SH-SY5Y (cell line): ENCODE data around the gene NME7.

Source experiments
- GATA2 ChIP-seq: IDR thresholded peaks from 2 replicates; pipeline ENCODE4 v1.6.1; 2011; ENCODE audit warnings: mild to moderate bottlenecking, low read depth, low read length
- GATA3 ChIP-seq: IDR thresholded peaks from 2 replicates; pipeline ENCODE4 v1.6.1; 2011; ENCODE audit warnings: low read depth, mild to moderate bottlenecking, low read length, moderate library complexity

The NME7 gene

DNA sequence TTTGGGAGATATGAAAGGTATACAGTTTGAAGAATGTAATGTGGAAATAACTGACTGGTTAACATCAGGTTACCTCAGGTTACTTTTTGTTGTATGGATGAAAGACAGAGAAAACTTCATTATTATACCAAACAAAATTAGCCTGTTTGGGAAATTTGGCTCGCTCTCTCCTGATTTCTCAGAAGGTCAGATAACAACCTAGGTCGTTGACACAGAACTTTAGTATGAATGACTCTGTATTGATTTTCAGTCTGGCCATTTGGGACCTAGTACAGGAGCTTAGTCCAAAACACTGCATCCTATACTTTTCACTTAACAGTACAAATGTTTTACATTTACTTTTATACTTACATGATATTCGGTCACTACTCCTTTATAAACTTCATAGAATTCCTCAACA, 132.8 kb downstream of the NME7 start:
- TF ChIP-seq GATA3, result no peak
- no peak for TF ChIP-seq GATA2

DNA sequence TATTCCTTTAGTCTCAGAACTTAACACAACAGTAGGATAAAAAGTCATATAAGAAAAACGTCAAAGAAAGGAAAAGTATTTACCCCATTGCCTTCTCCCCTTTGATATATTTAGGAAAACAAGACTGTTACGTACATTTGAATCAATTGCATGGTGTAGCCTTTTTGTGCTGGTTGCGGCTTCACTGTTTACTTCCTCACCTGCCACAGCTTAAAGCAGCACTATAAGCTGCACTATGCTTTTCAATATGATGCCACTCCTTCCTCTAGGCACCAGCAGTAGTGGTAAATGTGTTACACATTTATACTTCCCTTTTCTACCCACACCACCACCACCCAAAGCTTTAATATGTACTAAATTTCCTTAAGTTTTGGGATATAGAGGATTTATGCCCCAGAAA, 150.0 kb downstream of the NME7 start:
- TF ChIP-seq GATA3 (no peak), GATA2 (no peak)

DNA sequence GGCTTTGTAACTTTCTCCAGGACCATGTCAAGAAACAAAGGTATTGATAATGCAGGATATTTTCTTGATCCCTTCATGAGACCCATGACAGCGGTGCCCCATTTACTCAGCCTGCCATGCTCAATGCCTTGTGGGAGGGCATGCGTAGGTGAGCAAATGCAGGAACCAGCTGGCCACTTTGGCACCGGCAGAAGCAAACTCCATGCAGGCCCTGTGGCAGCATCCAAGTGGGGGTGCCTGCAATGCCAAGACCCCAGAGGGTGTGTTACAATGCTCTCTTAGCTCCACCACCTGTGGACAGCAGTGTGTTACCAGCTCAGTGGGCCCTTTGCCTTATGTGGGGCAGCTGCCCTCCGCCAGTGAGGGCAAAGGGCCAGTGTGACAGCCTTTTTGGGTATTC, 153.0 kb downstream of the NME7 start:
- no peak for TF ChIP-seq GATA2
- TF ChIP-seq GATA3, result no peak

DNA sequence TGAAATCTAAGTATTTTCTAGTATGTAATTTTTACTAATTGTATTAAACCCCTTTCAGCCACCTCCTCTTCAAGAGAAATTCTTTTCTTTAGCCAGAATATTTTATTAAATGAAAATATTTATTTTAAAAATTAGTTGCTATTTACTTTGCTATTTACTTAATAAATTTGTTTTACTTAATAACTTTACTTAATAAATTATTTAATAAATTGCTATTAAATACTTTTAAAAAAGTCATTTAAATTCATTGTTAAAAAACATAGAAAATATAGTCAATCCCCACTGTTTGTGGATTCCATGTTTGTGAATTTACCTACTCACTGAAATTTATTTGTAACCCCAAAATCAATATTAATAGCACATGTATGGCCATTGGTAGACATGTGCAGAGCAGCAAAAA, 155.5 kb downstream of the NME7 start:
- TF ChIP-seq GATA3 (no peak), GATA2 (no peak)

DNA sequence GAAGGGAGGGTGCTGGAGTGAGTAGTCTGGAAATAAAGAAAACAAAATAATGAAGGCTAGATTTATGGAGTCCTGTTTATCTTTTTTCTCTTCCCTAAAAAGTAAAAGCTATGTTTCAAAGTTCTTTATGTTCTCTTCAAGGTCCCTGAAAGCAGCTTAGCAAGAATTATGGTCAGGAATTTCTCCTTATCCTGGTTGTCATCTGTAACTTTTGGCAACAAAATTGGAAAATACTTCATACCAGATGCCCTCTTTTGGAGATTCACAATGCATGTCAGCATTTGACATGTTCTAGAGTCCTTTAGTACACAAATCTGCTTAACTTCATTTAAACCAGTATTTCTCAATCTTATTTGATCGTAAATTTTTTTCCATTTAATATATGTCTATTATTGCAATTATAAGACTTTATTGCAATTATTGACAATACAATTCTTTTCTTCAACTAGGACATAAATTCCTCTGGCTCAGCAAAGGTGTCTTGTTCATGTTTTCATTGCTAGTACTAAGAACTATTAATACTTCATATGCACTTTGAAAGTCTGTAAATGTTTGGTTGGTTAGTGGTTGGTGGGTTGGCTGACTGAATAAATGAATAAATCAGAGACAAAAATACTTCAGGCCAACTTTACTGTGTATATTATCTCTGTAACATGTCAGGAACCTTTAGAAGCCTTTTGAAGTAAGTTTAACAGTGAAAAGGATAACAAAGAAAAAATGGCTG, 159.6 kb downstream of the NME7 start:
- TF ChIP-seq GATA2 (peak; percentile 22; the same call in 1 of the 2 replicates), GATA3 (no peak)

DNA sequence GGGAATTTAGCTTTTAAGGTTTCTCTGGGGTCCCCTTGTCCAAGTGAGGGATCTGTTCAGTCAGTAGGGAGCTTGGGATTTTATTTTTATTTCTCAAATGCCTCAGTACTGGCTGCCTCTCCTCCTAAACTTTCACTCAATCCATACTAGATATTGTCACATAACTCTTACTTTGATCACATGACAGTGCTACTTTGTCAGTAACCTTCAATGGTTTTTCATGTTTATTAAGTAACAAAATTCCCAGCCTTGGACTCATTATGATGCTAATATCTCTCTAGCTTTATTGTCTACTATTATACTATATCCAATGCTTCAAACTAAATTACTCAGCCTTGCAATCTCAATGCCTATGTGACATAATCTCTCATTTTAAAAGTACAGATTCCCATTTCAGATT, 163.4 kb downstream of the NME7 start:
- no peak for TF ChIP-seq GATA2
- TF ChIP-seq GATA3, result no peak

DNA sequence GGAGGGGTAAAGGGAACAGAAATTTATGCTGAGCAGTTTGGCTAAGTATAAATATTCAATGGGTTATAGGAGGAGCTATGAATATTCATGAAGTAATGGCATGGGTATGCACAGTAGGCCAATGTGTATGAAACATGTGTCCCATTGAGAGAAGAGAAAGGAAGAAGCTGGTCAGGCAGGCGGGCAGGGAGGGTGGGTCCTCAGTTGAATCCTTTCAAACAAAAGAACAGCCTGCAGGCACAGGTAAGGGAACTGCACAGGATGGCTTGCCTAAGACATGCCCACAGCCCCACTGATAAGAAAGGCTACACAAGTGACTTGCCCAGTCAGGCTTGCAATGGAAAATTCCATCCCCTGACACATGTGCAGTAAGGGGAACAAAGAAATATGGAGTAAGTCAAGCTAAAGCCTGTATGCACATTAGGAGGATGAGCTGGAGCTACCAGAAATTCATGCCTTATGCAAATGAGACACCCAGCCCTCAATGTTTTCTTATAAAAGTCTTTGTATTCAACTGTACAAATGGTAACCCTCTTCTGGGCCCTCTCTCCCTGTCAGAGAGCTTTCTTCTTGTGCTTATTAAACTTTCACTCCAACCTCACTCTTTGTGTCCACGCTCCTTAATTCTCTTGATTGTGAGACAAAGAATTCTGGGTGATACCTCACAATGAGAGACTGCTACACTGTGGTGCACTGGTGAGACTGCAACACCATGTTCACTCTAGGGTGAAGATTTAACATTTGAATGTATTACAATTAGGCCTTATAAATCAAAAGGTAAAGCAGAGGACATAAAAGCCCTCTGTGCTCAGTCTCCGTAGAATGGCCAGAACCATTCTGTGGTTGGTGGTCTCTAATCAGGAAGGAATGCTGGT, 164.6 kb downstream of the NME7 start:
- TF ChIP-seq GATA2 (no peak), GATA3 (no peak)

DNA sequence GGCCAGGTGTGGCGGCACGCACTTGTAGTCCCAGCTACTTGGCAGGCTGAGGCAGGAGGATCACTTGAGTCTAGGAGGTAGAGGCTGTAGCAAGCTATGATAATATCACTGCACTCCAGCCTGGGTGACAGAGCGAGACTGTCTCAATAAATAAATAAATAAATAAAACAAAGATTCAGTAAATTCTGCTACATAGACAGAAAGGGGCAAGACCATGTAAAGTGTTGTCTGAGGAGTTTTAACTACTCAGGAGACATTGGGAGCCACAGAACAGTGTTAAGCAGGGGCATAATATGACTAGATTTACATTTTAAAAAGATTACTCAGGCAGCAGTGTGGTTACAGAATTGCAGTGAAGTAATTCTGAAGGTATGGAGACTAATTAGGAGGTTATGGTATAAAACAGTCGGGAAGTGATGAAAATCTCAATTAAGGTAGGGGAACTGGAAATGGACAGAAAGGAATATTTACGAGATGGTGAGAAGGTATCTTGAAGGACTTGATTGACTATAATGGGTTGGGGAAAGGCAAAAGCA, 166.4 kb downstream of the NME7 start:
- TF ChIP-seq GATA2, result no peak
- no peak for TF ChIP-seq GATA3

DNA sequence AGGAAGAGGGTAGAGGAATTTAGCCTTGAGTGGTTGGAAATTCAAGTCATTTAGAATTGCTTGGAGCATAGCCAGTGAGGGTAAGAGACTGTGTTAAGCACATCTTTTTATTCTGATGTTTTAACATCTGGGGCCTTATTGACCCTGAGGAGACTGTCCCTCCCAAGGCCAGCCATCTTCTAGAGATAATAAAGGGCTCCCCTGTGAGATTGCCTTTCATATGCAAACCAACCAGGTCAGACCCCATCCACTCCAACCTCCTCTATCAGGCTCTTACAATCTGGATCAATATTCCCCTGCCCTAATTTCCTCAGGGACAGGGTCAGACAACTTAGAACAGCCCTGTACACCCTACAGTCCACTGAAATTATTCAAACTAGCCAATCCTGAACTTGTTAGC, 167.3 kb downstream of the NME7 start:
- TF ChIP-seq GATA2, result no peak

DNA sequence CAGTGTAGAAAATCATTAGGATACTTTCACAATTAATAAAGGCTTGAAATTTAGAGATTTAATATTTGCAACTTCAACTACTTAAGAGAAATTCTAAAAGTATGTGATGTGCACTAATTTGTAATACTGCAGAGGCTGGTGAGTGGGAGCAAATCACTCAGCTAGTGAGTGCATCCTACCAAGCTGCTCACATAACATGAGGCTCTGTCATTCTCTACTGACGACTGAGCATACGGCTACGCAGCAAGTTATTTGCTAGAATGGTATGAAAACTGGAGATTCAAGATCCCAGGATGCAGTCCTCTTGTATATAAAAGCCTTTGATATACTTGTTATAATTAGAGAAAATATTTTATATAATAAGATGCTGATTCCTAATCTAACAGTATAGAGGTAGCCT, 171.0 kb downstream of the NME7 start:
- TF ChIP-seq GATA2 (no peak), GATA3 (no peak)

DNA sequence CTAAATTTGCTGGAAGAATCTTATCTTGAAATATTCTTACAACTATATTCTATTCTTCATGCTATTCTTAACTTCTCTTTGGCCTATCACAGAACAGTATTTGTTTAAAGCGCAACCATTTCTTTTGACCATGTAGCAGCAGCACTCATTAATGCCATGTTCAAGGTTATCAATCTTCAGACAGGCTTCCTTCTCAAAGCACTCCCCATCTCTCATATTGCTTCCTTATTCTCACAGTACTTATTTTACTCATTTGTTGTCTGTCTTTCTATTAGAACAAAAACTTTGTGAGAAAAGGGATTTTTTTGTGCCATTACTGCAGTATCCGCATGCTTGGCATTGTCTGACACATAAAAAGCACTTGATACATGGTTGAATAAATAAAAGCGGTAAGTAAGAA, 171.4 kb downstream of the NME7 start:
- no peak for TF ChIP-seq GATA2
- no peak for TF ChIP-seq GATA3

DNA sequence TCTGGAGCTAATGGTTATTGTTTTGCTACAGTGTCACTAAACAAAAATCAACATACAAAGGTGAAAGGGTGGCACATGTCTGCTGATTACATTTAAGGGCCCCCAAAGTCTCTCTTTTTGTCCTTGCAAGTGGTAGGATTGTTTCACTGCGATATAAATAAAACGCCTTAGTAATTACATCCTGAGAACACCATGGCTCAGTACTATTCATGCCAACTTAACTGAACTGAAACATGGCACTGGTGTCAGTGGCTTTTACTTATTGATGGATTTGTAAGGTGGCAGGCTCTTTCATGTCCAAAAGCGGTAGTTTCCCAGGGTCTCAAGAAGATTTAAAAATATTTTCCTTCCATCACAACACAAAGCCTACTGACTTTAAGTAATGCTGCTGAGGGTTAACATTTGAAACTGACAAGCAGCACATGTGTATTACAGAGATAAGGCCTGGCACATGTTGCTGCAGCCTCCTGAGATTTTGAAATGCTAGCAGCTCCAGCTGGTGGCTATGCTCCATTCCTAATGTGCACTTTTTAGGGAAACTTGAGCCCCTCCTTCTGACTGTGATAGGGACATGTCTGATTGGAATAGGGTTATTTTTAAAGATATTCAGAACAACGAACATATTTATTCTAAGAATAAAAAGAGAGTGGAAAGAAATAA, 174.3 kb downstream of the NME7 start:
- TF ChIP-seq GATA3, result no peak
- peak; percentile 81 for TF ChIP-seq GATA2

DNA sequence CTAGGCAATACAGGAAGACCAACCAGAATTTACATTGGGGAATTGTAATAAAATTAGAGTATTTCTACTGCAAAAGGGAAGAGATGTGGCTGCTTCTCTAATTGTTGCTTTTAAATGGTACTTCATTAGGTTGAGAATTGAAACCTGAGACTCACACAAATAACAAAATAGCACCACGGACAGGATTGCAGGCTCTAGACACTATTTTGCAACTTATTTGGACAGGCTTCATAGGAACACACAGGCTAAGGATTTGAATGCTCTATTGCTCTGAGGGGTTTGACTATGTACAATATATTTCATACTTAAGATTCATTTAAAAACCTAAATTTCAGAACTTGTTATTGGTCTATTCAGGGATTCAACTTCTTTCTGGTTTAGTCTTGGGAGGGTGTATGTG, 181.5 kb downstream of the NME7 start:
- no peak for TF ChIP-seq GATA3

DNA sequence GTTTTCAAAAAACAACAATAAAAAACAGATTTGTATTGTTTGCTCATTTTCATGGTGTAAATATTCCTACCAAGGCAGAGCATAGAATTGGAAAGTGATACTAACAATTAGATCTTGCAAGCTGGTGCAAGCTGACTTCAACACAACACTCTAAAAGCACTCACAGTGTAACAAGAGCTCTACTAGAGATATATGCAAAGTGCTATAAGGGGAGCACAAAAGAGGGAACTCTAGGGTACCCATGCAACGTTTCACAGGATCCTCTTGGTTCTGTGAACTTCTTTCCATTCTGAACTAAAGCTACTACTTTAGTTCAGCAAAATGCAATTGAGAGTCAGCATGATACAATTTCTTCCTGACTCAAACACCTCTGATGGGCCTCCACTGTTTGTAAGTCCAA, 182.8 kb downstream of the NME7 start:
- TF ChIP-seq GATA3 (no peak), GATA2 (no peak)
